ENCODE results near the gene ATP8A1. TPM values are rescaled to one million over a fixed set of nuclear protein-coding genes. Genes with fewer than 3 reads are reported as not detected.
A peak's percentile ranks its signal among the peaks of the same experiment; 100 is the strongest.

The ATP8A1 gene
- total RNA-seq, 1 donor from 2014 or later, result 4.3 TPM

GRCh38 chr4:42543126-42543525 lies 113.8 kb downstream of the ATP8A1 start:
- no peak for TF ChIP-seq CTCF (conservative IDR thresholded peaks at IDR 0.05; ENCODE audit: low read depth, low read length)
- H3K4me3 ChIP-seq (ENCODE audit: low read depth, low read length), result no peak overlapping the region
- no peak for DNase-seq (ENCODE audit: low read depth)

GRCh38 chr4:42541647-42542046 lies 115.3 kb downstream of the ATP8A1 start:
- no peak for DNase-seq (ENCODE audit: low read depth)
- no peak overlapping the region for H3K4me3 ChIP-seq (ENCODE audit: low read depth, low read length)
- TF ChIP-seq CTCF (conservative IDR thresholded peaks at IDR 0.05; ENCODE audit: low read depth, low read length), result no peak

GRCh38 chr4:42533042-42533441 lies 123.9 kb downstream of the ATP8A1 start:
- H3K4me3 ChIP-seq (ENCODE audit: low read depth, low read length), result no peak overlapping the region
- DNase-seq (ENCODE audit: low read depth), result no peak
- TF ChIP-seq CTCF (conservative IDR thresholded peaks at IDR 0.05; ENCODE audit: low read depth, low read length), result no peak

GRCh38 chr4:42531341-42532030 lies 125.4 kb downstream of the ATP8A1 start:
- TF ChIP-seq CTCF (conservative IDR thresholded peaks at IDR 0.05; ENCODE audit: low read depth, low read length), result no peak

GRCh38 chr4:42523066-42523718 lies 133.7 kb downstream of the ATP8A1 start:
- TF ChIP-seq CTCF (conservative IDR thresholded peaks at IDR 0.05; ENCODE audit: low read depth, low read length), result no peak

More at GRCh38 chr4:42531341-42532030, 125.4 kb downstream of the ATP8A1 start:
- no peak overlapping the region for H3K4me3 ChIP-seq (ENCODE audit: low read depth, low read length)
- DNase-seq (ENCODE audit: low read depth), result no peak

GRCh38 chr4:42519803-42520417 lies 137.0 kb downstream of the ATP8A1 start:
- peak; percentile 66 for TF ChIP-seq CTCF (conservative IDR thresholded peaks at IDR 0.05; ENCODE audit: low read depth, low read length)
- no peak overlapping the region for H3K4me3 ChIP-seq (ENCODE audit: low read depth, low read length)

More at GRCh38 chr4:42523066-42523718, 133.7 kb downstream of the ATP8A1 start:
- H3K4me3 ChIP-seq (ENCODE audit: low read depth, low read length), result no peak overlapping the region
- no peak for DNase-seq (ENCODE audit: low read depth)

More at GRCh38 chr4:42519803-42520417, 137.0 kb downstream of the ATP8A1 start:
- DNase-seq (ENCODE audit: low read depth), result no peak
